Activated T-cell treated with anti-CD3 and anti-CD28 coated beads, Interleukin-2, amount 50 U/mL, for 72 hours (primary cell): ENCODE measurements around the gene SUGP1. TPM values are rescaled to one million over a fixed set of nuclear protein-coding genes. Genes with fewer than 3 reads are reported as not detected.

ENCODE experiments used
- ATAC-seq, 2 donors: fragments of 150-1000 bp; cut with Tn5 transposase; replicated peaks in 1 of 2; 2 replicates each; pipeline ENCODE4 v1.10.0; 2021; ENCODE audit warnings: moderate library complexity in 2 of 2, mild to moderate bottlenecking in 1 of 2
- DNase-seq, 2 donors: peaks; one replicate each; pipeline ENCODE4 v3.0.0; 2021 to 2022; ENCODE audit warnings: mixed read lengths in 1 of 2
- H3K27ac Mint-ChIP-seq: one replicate; pipeline ENCODE4 v1.8.0; 2022; ENCODE audit warnings: mild to moderate bottlenecking, moderate library complexity, mixed read lengths
- H3K27me3 Mint-ChIP-seq: one replicate; pipeline ENCODE4 v1.8.0; 2022; ENCODE audit warnings: low read depth, mixed read lengths
- H3K36me3 Mint-ChIP-seq, 2 donors: one replicate each; pipeline ENCODE4 v1.8.0; 2022; ENCODE audit warnings: mixed read lengths in 2 of 2, mild to moderate bottlenecking in 1 of 2; ENCODE audit not compliant: insufficient read depth in 2 of 2
- H3K4me1 Mint-ChIP-seq: one replicate; pipeline ENCODE4 v1.8.0; 2022; ENCODE audit warnings: low read depth, mixed read lengths
- H3K4me3 Mint-ChIP-seq, 2 donors: one replicate each; pipeline ENCODE4 v1.8.0; 2022; ENCODE audit warnings: mild to moderate bottlenecking in 2 of 2, mixed read lengths in 2 of 2, moderate library complexity in 2 of 2
- H3K9me3 Mint-ChIP-seq, 2 donors: one replicate each; pipeline ENCODE4 v1.8.0; 2022; ENCODE audit warnings: mixed read lengths in 2 of 2
- total RNA-seq, 2 donors: library from RNA; stranded (reverse); gene quantifications; one replicate each; pipeline ENCODE4 v1.2.3, GENCODE V29; 2022

SUGP1 gene
- total RNA-seq, 2 donors from 2014 or later: 67.3 to 69.9 TPM

DNA sequence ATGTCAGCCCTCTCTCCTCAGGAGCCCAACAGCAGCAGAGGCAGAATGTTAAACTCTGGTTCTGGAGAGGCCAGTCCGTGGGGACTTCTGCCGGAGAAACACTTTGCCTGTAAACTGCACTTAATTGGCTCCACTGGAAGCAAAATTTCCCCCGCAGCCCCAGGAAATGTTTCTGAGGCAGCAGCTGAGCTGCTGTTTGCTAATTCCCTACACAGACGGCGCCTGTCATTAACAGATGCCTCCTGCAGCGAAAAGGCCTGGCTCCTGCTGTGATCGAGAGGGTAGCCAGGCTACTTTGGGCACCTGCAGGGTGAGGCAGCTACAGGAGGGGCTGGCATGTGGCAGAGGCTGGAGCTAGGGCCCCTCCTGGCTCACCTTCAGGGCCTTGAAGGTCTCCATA lies 42.0 kb downstream of the SUGP1 start:
- DNase-seq: no peak
- peaks cover 10% of the 10 kb centered on the region for H3K4me1 Mint-ChIP-seq
- H3K27ac Mint-ChIP-seq: no peak overlapping the region
- H3K9me3 Mint-ChIP-seq: no peaks in the 10 kb centered on the region
- peaks cover 11% of the 10 kb centered on the region for H3K27me3 Mint-ChIP-seq
- H3K4me3 Mint-ChIP-seq: no peak overlapping the region
- ATAC-seq: no peak
- H3K36me3 Mint-ChIP-seq: peaks cover 2 to 12% of the 10 kb centered on the region in 2 donors

DNA sequence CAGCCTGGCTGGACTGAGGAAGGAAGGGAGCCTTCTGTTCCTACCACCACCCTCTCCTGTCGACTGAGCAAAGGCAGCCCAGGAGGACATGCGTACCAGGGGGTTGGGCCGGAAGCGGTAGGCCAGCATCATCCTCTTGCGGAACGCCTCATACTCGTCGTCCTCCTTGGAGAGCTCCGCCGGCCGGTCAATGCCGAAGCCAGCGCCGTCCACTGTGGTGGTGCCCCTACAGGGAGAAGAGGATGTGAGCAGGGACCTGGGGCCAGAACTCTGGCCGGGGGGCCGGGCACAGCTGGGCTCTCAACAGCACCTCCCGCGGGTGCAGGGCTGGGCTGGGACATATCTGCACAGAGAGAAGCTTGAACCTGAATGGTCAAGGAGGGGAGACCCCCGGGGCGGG lies 43.5 kb downstream of the SUGP1 start:
- Mint-ChIP-seq H3K4me1 (peaks cover 10% of the 10 kb centered on the region), H3K36me3 (peaks cover 2 to 10% of the 10 kb centered on the region in 2 donors), H3K4me3 (no peak overlapping the region), H3K27ac (no peak overlapping the region), H3K9me3 (no peaks in the 10 kb centered on the region), H3K27me3 (peaks cover 19% of the 10 kb centered on the region)
- DNase-seq: no peak
- no peak for ATAC-seq

DNA sequence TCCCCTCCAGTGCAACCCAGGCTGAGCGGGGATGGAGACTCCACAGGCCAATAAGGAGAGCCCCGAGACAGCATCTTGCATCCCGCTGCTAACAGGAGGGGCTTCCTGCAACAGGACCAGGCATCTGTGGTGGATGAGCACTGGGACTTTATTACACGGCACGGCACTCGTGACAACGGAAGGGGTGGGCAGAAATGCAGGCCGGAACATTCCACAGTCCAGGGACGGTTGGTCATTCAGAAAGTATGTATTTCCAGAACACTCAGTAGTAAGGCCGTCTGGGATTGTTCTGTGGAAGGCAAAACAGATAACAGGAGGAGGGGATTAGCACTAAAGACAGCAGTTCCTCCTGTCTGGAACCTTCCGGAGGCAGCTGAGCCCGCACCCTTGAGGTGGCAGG lies 43.9 kb downstream of the SUGP1 start:
- H3K36me3 Mint-ChIP-seq: peaks cover 2 to 9% of the 10 kb centered on the region in 2 donors
- H3K27ac Mint-ChIP-seq: no peak overlapping the region
- peaks cover 23% of the 10 kb centered on the region for H3K27me3 Mint-ChIP-seq
- no peak overlapping the region for H3K4me3 Mint-ChIP-seq
- no peaks in the 10 kb centered on the region for H3K9me3 Mint-ChIP-seq
- ATAC-seq: no peak
- H3K4me1 Mint-ChIP-seq: peaks cover 10% of the 10 kb centered on the region
- DNase-seq: no peak

DNA sequence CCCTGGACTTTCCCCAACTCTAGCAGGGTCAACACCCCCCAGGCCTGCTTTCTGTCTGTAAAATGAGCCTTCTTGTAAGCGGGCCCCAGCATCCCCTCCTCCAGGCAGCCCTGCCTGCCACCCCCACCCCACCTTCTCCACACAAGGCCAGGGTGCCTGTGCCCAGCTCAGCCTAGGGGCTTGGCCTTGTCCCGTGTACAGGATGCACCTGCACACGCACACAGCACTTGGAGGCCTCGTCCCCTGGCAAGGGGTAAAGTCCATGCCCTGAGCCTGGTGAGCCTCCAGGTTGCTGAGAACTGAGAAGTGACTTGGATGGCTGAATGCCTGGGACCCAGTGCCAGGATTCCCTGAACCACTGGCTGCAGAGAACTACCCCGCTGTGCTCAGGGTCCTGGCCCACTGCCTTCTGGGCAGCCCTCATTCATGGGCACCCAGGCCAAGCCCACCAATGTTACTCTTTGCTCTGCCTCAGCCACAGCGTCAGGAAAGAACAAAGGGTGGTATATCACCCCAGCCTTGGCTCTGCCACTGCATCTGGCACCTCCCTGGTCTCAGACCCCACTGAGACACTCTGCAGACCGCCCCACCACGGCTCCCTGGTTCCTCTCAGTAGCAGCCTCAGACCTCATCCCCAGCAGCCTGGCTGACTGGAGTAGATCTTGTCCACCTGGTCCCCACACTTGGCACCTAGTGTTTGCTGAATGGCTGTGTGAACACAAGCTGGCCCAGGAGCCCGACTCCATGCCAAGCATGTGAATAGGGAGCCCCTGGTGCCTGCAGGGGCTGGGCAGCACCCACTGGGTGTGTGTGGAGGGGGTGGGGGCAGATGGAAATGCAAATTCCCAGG lies 45.4 kb downstream of the SUGP1 start:
- Mint-ChIP-seq H3K36me3 (peaks cover 0 to 5% of the 10 kb centered on the region in 2 donors), H3K27ac (no peak overlapping the region), H3K4me3 (no peak overlapping the region), H3K27me3 (peaks cover 23% of the 10 kb centered on the region), H3K9me3 (no peaks in the 10 kb centered on the region), H3K4me1 (peaks cover 10% of the 10 kb centered on the region)
- ATAC-seq (no peak), DNase-seq (no peak)

DNA sequence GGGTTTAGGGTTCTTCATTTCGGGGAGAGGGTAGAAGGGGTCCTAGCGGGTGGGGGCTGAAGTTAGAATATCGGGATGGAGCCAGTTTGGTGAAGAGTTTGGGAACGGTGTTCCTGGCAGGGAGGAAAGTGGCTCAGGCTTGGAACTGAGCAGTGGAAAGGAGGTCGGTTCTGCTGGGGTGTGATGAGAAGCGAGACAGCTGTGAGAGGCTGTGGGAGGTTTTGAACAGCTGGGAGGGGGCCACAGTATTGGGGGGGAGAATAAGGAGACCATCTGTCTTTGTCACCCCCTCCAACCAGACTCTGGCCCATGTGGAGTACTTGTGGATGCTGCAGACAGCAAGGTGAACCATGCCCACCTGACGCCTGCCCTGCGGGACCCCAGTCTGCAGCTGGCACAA lies 46.2 kb downstream of the SUGP1 start:
- H3K27ac Mint-ChIP-seq: no peak overlapping the region

DNA sequence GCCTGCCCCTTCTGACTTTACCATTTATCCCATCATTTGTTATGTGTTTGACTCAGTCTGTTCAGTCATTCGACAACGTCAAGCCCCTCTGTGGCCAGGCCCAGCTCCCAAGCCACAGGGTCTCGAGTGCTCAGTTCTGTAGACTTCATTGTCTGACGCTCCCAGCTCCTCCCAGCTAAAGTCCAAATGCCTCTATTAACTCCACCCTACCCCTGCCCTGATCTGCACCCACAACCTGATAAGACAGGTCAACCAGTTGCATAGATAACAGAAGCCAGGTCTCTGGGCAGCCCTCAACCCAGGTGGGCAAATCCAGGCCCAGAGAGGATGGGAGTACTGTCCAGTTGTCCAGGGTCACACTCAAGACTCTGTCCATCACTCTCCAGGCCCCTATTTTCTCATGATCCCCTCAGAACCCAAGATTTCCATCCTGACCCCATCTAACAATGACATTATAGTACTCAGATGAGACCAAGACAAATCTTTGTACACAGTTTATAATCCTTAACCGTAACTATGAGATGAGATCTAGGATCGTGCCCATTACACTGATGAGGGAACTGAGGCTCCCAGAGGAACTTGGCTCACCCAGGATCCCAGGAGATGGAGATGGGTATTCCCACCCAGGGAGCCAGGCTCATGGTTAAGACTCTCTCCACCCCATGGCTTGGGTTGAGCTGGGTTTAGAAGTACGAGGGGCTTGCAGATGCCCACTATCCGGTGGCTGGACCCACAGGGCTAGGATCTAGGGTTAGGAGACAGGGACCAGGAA lies 48.3 kb downstream of the SUGP1 start:
- Mint-ChIP-seq H3K4me3 (peak overlapping the region in 1 of 2 donors; percentile 33), H3K4me1 (peaks cover 10% of the 10 kb centered on the region), H3K27me3 (peaks cover 23% of the 10 kb centered on the region), H3K9me3 (no peaks in the 10 kb centered on the region), H3K27ac (peak overlapping the region; percentile 51), H3K36me3 (peaks cover 0 to 3% of the 10 kb centered on the region in 2 donors)
- ATAC-seq (no peak), DNase-seq (no peak)

More for the DNA sequence above, 46.2 kb downstream of the SUGP1 start:
- no peak for DNase-seq
- H3K27me3 Mint-ChIP-seq: peaks cover 23% of the 10 kb centered on the region
- H3K4me3 Mint-ChIP-seq: no peak overlapping the region
- ATAC-seq: no peak
- H3K36me3 Mint-ChIP-seq: peaks cover 0 to 5% of the 10 kb centered on the region in 2 donors
- no peaks in the 10 kb centered on the region for H3K9me3 Mint-ChIP-seq
- peaks cover 10% of the 10 kb centered on the region for H3K4me1 Mint-ChIP-seq

DNA sequence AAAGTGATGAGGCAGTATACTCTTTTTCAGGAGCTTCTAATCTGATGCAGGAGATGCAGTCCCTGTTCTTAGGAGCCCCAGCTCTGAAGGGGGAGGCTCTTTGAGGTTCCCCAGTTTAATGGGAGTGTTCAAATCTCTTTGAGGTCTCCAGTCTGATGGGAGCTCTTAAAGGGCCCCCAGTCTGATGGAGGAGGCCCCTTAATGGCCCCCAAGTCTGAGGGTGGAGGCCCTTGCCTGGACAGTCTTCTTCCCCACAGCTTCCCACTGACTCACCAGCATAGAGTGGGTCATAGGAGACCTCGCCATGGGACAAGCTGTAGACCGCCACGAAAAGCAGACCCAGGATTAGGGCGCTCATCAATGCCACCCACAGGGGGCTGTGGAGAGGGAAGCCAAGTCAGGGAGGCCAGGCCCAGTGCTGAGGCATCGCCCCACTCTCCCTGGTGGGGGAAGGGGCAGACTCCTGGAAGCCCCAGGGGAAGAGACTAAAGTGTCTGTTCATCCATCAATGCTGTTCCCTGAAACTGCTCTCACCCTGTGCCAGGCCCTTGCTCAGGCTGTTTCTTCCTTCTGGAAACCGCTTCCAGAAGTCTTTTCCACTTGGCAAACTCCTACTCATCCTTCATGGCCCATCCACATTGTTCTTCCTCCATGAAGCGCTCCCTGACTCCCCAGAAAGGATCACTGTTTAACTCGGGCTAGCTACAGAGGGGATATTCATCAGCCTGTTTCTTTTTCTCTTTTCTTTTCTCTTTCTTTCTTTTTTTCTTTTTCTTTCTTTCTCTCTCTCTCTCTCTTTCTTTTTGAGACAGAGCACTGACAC lies 49.3 kb downstream of the SUGP1 start:
- Mint-ChIP-seq H3K27ac (no peak overlapping the region), H3K4me3 (no peak overlapping the region), H3K9me3 (no peaks in the 10 kb centered on the region), H3K36me3 (no peaks in the 10 kb centered on the region), H3K4me1 (peaks cover 10% of the 10 kb centered on the region), H3K27me3 (peaks cover 23% of the 10 kb centered on the region)
- no peak for ATAC-seq
- DNase-seq: no peak

DNA sequence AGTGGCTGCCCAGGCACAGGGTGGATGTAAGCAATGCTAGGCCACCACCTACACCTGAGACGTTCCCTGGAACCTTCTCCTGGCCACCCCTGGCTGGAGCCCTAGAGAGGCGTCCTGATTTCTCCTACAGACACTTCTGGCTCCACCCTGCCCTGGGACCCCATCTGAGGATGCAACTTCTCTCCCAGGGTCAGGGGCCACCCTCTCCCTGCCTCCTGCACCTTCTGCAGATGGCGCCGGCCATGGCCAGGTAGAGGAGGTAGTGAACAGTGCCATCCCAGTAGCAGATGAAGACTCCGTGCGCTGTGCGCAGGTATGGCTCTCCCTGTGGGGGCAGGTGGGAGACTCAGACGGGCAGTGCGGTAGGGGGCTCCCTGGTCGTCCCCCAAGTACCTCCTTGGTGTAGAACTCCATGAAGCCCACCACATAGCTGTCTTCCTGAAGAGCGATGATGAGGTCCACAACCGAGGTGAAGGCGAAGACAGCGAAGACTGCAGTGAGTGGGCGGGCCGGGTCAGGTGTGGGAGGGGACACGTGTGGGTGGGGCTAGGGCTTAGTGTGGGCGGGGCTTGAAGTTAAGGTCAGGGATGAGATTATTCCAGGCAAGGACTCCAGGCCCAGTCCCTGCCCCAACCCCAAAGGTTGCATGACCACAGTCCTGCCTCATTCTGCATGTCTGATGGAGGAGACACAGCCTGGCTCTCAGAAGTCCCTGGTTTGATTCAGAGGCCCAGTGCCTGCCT lies 50.2 kb downstream of the SUGP1 start:
- H3K4me1 Mint-ChIP-seq: peaks cover 10% of the 10 kb centered on the region
- H3K4me3 Mint-ChIP-seq: no peak overlapping the region
- no peaks in the 10 kb centered on the region for H3K36me3 Mint-ChIP-seq
- no peak overlapping the region for H3K27ac Mint-ChIP-seq
- H3K9me3 Mint-ChIP-seq: no peaks in the 10 kb centered on the region
- ATAC-seq (no peak), DNase-seq (no peak)
- H3K27me3 Mint-ChIP-seq: peaks cover 23% of the 10 kb centered on the region

DNA sequence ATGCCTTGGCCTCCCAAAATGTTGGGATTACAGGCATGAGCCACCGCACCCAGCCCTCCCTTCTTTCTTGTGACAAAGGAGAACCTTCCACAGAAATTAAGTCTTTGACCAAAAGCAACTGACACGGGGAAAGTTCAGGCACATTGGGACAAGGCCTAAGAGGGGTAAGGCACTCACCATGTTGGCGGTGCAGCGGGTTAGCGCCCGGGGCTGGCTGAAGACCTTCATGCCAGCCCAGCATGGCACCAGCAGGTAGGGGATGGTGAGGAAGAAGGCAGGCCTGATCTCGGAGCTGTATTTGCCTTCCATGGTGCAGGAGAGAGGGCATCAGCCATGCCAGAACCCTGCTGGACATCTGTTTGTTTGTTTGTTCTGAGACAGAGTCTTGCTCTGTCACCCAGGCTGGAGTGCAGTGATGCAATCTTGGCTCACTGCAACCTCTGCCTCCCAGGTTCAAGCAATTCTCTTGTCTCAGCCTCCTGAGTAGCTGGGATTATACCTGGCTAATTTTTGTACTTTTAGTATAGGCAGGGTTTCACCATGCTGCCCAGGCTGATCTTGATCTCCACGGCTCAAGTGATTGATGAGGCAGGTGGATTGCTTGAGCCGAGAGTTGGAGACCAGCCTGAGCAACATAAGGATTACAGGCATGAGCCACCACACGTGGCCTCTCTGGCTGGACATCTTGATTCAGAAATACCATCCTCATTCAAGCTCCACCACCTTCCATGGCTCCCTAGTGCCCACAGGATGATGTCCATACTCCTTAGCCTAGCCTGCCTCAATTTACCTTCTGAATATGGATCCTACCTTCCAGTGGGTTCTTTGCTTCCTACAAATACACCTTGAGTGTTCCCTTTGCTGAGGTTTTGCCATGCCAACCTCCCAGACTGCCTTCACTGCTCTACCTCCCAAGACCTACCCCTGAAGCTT lies 51.6 kb downstream of the SUGP1 start:
- H3K4me3 Mint-ChIP-seq: no peak overlapping the region
- no peaks in the 10 kb centered on the region for H3K9me3 Mint-ChIP-seq
- H3K36me3 Mint-ChIP-seq: no peaks in the 10 kb centered on the region
- DNase-seq (no peak), ATAC-seq (no peak)
- H3K4me1 Mint-ChIP-seq: peaks cover 5% of the 10 kb centered on the region
- H3K27me3 Mint-ChIP-seq: peaks cover 23% of the 10 kb centered on the region
- no peak overlapping the region for H3K27ac Mint-ChIP-seq

DNA sequence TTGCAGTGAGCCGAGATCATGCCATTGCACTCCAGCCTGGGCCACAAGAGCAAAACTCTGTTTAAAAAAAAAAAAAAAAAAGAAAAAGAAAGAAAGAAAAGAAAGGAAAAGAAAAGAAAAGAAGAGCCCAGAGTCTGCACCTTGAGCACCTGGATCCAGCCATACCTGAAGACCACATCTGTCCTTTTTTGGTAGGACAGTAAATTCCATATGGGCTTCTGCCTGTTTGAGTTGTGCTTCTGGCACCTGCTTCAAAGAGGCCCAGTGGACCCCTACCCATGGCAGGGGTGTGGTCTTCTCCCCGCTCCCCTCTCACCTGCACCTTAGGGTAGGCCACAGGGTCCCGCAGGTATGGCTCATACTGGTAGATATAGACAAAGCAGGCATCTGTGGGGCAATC lies 53.0 kb downstream of the SUGP1 start:
- DNase-seq (no peak), ATAC-seq (no peak)
- no peaks in the 10 kb centered on the region for H3K9me3 Mint-ChIP-seq
- H3K36me3 Mint-ChIP-seq: no peaks in the 10 kb centered on the region
- H3K27me3 Mint-ChIP-seq: peaks cover 26% of the 10 kb centered on the region
- peaks cover 3% of the 10 kb centered on the region for H3K4me1 Mint-ChIP-seq
- no peak overlapping the region for H3K4me3 Mint-ChIP-seq
- no peak overlapping the region for H3K27ac Mint-ChIP-seq

DNA sequence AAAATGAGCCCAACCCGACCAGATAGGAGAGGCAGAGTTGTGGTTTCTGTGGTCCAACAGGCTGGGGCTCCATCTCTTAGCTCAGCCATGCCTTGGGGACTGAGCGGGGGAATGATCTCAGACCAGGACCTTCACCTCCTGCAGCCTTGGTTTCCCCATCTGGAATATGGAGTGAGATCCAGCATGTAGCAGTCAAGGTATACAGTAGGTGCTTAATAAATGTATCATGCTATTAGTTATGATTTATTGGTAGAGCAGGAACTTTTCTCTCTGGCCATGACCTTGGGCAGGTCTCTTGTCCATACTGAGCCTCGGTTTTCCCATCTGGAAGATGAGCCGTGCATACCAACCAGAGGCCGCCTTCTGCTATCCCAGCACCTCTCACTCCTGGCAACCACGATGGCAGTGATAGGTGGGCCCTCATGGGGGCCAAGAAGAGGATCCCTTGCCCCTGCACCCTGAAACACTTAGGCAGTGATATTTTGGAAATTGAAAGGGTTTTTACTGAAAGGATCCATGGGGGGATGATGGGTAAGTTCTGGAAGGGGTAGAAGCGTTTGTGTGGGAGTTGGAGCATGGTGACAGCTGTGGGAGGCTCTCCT lies 56.3 kb downstream of the SUGP1 start:
- Mint-ChIP-seq H3K9me3 (no peaks in the 10 kb centered on the region), H3K36me3 (no peaks in the 10 kb centered on the region), H3K27me3 (peaks cover 43% of the 10 kb centered on the region), H3K4me3 (no peak overlapping the region), H3K4me1 (peaks cover 11% of the 10 kb centered on the region), H3K27ac (no peak overlapping the region)
- DNase-seq (no peak), ATAC-seq (no peak)
